Measurements from ENCODE around the gene PSMC3. TPM values are rescaled to one million over a fixed set of nuclear protein-coding genes. Genes with fewer than 3 reads are reported as not detected.
A peak's percentile ranks its signal among the peaks of the same experiment; 100 is the strongest.

The PSMC3 gene
- total RNA-seq, 2 donors from 2014 or later: 109 to 174 TPM

DNA sequence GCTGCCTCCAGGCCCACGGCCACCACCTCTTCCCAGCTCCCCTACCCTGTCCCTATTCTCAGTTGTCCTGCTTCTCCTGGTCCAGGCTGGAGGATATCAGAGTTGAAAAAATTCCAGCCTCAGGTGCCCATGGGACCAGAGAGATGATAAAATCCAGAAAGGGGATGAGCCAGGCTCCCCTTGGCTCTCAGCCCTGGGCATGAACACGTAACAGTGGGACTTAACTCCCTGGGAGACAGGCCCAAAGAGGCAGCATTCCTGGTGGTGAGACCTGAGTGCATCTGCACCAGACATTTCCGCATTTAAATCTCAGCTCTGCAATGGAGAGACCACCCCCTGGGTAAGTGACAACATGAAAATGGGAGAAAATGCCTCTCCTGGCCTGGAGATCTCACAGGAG is 28.2 kb downstream of the PSMC3 start:
- no peaks in the 10 kb centered on the region for H3K9me3 Mint-ChIP-seq
- H3K4me1 Mint-ChIP-seq: peaks cover 5% of the 10 kb centered on the region

GRCh38 chr11:47396049-47396320 is 30.3 kb downstream of the PSMC3 start:
- no peaks in the 10 kb centered on the region for H3K36me3 Mint-ChIP-seq (ENCODE audit: low read depth)
- peak overlapping the region; percentile 59 for H3K4me3 Mint-ChIP-seq
- no peaks in the 10 kb centered on the region for H3K27me3 Mint-ChIP-seq
- no peaks in the 10 kb centered on the region for H3K9me3 Mint-ChIP-seq
- H3K27ac Mint-ChIP-seq: peak overlapping the region; percentile 89
- ATAC-seq (replicated peaks): no peak
- peaks cover 5% of the 10 kb centered on the region for H3K4me1 Mint-ChIP-seq

More for the DNA sequence above, 28.2 kb downstream of the PSMC3 start:
- no peak overlapping the region for H3K27ac Mint-ChIP-seq
- no peaks in the 10 kb centered on the region for H3K27me3 Mint-ChIP-seq
- no peaks in the 10 kb centered on the region for H3K36me3 Mint-ChIP-seq (ENCODE audit: low read depth)
- no peak for ATAC-seq (replicated peaks)
- H3K4me3 Mint-ChIP-seq: no peak overlapping the region

GRCh38 chr11:47395223-47396048 is 30.8 kb downstream of the PSMC3 start:
- peaks cover 1% of the 10 kb centered on the region for H3K4me1 Mint-ChIP-seq

GRCh38 chr11:47394322-47395222 is 31.7 kb downstream of the PSMC3 start:
- Mint-ChIP-seq H3K27ac (peak overlapping the region; percentile 89), H3K36me3 (ENCODE audit: low read depth) (no peaks in the 10 kb centered on the region), H3K9me3 (no peaks in the 10 kb centered on the region), H3K27me3 (no peaks in the 10 kb centered on the region), H3K4me1 (no peaks in the 10 kb centered on the region), H3K4me3 (peak overlapping the region; percentile 59)
- peak; percentile 89 for ATAC-seq (replicated peaks)

More at GRCh38 chr11:47395223-47396048, 30.8 kb downstream of the PSMC3 start:
- peak overlapping the region; percentile 59 for H3K4me3 Mint-ChIP-seq
- H3K9me3 Mint-ChIP-seq: no peaks in the 10 kb centered on the region
- H3K36me3 Mint-ChIP-seq (ENCODE audit: low read depth): no peaks in the 10 kb centered on the region
- no peaks in the 10 kb centered on the region for H3K27me3 Mint-ChIP-seq
- no peak for ATAC-seq (replicated peaks)
- peak overlapping the region; percentile 89 for H3K27ac Mint-ChIP-seq

GRCh38 chr11:47394050-47394321 is 32.3 kb downstream of the PSMC3 start:
- Mint-ChIP-seq H3K4me1 (no peaks in the 10 kb centered on the region), H3K27ac (peak overlapping the region; percentile 89), H3K36me3 (ENCODE audit: low read depth) (no peaks in the 10 kb centered on the region), H3K4me3 (peak overlapping the region; percentile 59), H3K27me3 (no peaks in the 10 kb centered on the region), H3K9me3 (no peaks in the 10 kb centered on the region)
- ATAC-seq (replicated peaks): no peak

DNA sequence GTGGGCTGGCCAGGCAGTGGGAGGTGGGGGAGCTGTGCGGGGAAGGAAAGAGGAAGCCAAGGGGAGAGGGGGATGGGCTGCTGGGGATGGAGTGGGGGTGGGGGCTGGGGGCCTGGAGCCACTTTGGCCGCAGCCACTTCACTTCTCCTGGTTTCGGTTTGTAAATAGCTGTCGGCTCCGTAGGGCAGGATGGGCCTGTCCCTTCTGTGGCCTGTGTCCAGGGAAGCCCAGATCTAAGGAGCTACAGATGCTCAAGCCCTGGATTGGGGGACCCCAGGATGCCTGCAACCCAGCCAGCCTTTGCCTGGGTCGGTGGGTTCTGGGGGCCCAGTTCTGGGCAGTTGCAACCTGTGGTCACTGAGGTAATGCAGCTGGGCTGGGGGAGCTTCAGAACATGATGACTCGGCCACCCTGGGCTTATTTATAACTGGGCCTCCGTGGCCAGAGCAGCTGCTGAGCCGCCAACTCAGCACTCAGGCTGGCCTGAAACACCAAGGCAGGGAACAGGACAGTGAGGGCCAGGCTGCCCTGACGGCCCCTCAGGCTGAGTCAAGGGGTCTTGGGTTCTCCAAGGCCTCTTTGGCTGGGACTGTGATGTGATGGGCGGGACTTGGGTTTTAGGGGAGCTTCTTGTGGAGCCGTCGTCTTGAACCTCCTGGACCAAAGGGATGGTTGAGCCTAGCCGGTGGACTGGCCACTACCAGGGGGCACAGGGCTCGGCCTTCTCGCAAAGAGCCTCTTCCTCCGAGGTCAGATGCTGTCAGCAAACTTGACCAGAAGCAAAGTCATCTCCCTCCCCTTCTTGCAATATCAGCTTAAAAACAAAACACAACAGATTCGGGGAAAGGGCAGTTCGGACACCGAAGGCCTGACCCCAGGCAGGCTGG is 32.8 kb downstream of the PSMC3 start:
- Mint-ChIP-seq H3K27ac (peak overlapping the region; percentile 89), H3K4me3 (peak overlapping the region; percentile 59), H3K27me3 (no peaks in the 10 kb centered on the region), H3K9me3 (no peaks in the 10 kb centered on the region), H3K4me1 (no peaks in the 10 kb centered on the region), H3K36me3 (ENCODE audit: low read depth) (no peaks in the 10 kb centered on the region)
- ATAC-seq (replicated peaks): no peak

DNA sequence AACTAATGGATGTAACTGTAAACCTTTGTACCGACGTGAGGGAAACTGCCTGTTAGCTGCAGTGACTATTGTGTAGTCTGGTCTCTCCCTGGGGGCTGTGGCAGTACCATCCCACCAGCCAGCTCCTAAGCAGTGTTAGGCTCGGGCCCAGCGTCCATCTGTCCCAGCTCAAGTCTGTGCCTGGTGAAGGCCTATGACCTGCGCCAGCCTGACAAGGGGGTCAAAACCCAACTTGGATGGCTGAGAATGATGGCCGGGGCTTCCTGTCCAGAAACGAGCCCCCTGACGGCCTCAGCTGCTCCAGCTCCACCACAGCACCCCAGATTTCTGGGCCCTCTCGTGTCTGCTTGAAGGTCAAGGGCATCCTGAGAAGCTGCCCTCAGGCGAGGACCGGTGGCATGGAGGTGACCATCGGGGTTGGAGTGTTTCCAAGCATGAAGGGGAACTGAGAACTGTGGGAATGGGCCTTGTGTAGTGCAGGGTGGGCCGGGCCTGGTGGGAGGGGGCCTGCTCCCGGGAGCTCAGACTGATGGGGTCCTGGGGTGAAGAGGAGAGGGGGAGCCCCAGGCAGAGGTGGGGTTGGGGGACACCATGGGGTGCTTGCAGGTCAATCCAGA is 33.6 kb downstream of the PSMC3 start:
- Mint-ChIP-seq H3K9me3 (no peaks in the 10 kb centered on the region), H3K36me3 (ENCODE audit: low read depth) (no peaks in the 10 kb centered on the region), H3K27me3 (no peaks in the 10 kb centered on the region), H3K27ac (no peak overlapping the region), H3K4me1 (no peaks in the 10 kb centered on the region), H3K4me3 (no peak overlapping the region)
- ATAC-seq (replicated peaks): no peak

DNA sequence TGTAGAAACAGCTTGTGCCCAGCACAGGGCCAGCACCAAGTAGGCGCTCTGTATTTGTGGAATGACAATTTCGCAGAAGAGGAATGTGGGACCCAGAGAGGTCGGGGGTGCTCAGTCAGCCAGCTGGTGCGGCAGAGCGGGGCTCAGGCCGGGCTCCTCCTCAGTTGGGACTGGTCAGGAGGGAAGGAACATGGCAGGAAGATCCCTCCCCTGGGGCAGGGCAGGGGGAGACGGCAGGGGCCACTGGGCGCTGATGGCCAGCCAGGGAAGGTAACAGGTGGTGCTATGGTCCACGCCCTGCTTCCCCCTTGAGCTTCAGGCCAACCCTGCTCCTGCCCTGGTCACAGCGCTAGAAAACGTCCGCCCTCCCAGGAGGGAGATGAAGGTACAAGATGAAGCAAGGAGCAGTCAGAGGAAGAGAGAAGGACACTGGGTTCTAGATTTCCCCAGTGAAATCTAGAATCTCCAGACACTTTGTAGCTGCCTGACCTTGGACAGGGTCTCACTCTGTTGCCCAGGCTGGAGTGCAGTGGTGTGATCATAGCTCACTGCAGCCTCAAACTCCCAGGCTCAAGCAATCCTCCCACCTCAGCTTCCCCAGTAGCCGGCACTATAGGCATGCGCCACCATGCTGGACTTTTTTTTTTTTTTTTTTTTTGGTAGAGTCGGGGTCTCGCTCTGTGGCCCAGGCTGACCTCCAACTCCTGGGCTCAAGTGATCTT is 34.4 kb downstream of the PSMC3 start:
- H3K27me3 Mint-ChIP-seq: no peaks in the 10 kb centered on the region
- ATAC-seq (replicated peaks): no peak
- H3K36me3 Mint-ChIP-seq (ENCODE audit: low read depth): no peaks in the 10 kb centered on the region
- no peak overlapping the region for H3K4me3 Mint-ChIP-seq
- H3K9me3 Mint-ChIP-seq: no peaks in the 10 kb centered on the region
- no peaks in the 10 kb centered on the region for H3K4me1 Mint-ChIP-seq
- peak overlapping the region; percentile 4 for H3K27ac Mint-ChIP-seq

DNA sequence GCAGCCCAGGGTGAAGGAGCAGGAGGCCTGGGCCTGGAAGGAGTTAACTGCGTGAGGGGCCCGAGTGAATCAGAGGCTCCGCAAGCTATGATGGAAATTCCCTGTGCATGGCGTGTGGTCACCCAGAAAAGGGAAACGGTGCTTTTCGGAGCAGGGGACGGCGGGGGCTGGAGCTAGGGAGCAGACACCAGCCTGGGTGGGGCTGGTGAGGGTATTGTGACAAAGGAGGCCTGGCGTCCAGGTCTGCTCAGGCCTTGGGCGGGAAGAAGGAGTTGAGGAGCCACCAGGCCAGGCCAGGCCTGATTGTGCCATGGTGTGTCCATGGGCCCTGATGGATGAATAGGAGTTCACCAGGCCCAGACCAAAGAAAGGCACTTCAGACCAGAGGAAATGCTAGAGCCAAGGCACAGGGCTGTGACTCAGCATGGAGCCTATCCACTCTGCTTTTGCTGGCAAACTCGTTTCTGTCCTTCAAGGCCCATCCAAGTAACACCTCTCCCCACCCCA is 35.1 kb downstream of the PSMC3 start:
- no peaks in the 10 kb centered on the region for H3K9me3 Mint-ChIP-seq
- ATAC-seq (replicated peaks): no peak
- no peaks in the 10 kb centered on the region for H3K4me1 Mint-ChIP-seq
- H3K27me3 Mint-ChIP-seq: no peaks in the 10 kb centered on the region
- no peak overlapping the region for H3K4me3 Mint-ChIP-seq
- peak overlapping the region; percentile 38 for H3K27ac Mint-ChIP-seq
- H3K36me3 Mint-ChIP-seq (ENCODE audit: low read depth): no peaks in the 10 kb centered on the region

DNA sequence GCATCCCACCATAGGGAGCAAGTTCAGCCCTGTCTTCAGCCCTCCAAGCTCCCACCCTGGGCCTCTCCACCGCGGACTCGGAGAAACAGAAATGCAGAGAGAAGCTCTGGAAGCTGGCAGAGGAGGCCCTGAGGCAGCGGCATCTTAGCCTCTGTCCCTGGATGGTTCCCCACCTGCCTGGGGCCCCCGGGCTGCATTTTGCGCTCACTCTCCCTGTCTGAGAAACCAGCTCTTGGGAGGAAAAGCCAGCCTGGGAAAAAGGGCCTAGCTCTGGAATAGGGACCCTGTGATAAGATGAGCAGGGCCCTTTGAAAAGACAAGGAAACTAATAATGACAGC is 35.8 kb downstream of the PSMC3 start:
- Mint-ChIP-seq H3K4me1 (no peaks in the 10 kb centered on the region), H3K27me3 (no peaks in the 10 kb centered on the region), H3K27ac (peak overlapping the region; percentile 38), H3K9me3 (no peaks in the 10 kb centered on the region), H3K36me3 (ENCODE audit: low read depth) (no peaks in the 10 kb centered on the region), H3K4me3 (no peak overlapping the region)
- no peak for ATAC-seq (replicated peaks)

GRCh38 chr11:47389577-47390421 is 36.4 kb downstream of the PSMC3 start:
- H3K4me3 Mint-ChIP-seq: no peak overlapping the region
- no peak for ATAC-seq (replicated peaks)
- no peaks in the 10 kb centered on the region for H3K36me3 Mint-ChIP-seq (ENCODE audit: low read depth)
- H3K9me3 Mint-ChIP-seq: no peaks in the 10 kb centered on the region
- no peak overlapping the region for H3K27ac Mint-ChIP-seq
- H3K27me3 Mint-ChIP-seq: no peaks in the 10 kb centered on the region
- H3K4me1 Mint-ChIP-seq: no peaks in the 10 kb centered on the region

DNA sequence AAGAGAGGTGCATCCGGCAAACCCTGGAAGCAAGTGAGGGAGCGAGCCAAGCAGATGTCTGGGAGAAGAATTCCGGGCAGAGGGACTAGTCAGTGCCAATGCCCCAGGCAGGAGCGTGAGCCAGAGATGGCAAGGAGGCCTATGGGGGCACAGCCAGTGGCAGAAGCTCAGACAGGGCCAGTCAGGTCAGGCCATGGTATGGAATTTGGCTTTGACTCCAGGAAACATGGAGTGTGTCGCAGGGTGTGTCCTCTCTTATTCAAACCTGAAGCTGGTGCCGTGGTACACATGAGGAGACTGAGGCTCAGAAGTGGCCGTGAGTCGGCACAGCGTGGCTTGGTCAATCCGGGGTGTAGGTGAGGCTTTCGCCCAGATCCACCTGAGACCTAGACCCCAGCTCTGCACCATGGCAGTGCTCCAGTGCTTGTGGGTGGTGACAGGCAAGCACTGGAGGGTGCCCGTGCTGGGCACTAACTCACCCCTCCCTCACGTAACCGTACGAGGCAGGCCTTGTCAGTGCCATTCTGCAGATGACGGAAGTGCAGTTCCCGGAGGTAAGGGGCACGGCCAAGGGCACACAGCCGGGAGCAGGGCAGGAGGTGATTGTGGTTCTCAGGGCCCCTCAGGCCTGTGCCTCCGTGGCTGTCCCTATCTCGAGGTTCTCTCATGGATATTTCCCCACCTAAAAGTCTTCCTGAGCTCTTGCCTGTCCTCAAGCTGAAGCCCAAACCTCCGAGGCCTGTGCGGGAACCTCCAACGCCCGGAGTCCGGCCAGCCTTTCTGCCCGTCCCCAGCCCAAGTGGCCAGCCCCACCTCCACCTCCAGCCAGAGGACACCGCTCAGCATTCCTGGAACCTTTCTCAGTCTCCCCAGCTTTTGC is 37.3 kb downstream of the PSMC3 start:
- Mint-ChIP-seq H3K4me3 (no peak overlapping the region), H3K9me3 (no peaks in the 10 kb centered on the region), H3K27ac (no peak overlapping the region), H3K4me1 (no peaks in the 10 kb centered on the region), H3K36me3 (ENCODE audit: low read depth) (no peaks in the 10 kb centered on the region), H3K27me3 (no peaks in the 10 kb centered on the region)
- no peak for ATAC-seq (replicated peaks)

Measured in activated T-helper 17 cell treated with anti-CD3 and anti-CD28 coated beads, Interleukin-2, amount 50 U/mL, for 72 hours (primary cell).